Stimulated activated CD8-positive, alpha-beta memory T cell treated with anti-CD3 and anti-CD28 coated beads, Interleukin-2, amount 100 ng/mL, for 1 hour (primary cell): Measurements from ENCODE around the gene TRIM26.

Experiments
- DNase-seq, 2 donors: peaks; one replicate each; pipeline ENCODE4 v3.0.0-alpha.2; 2020; ENCODE audit warnings: low read depth in 2 of 2

TRIM26 gene

DNA sequence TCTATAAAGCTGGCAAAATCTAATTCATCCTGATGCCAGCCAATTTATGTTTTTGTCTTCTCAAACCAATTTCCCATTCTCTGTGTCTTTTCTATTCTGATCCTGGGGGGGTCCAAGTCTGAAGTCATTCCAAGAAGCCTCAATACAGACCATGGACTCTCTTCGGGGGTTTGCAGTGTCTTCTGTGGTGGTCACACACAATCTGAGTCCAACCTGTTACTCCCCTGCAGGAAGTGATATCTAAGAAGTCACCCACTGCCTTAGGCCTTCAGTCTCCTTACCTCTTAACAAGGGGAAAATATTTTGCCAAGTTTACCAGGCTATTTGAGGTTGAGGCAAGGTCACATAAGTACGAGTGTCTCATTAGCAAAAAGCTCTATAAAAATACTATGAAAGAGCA lies 1.9 kb downstream of the TRIM26 start:
- no peak for DNase-seq

DNA sequence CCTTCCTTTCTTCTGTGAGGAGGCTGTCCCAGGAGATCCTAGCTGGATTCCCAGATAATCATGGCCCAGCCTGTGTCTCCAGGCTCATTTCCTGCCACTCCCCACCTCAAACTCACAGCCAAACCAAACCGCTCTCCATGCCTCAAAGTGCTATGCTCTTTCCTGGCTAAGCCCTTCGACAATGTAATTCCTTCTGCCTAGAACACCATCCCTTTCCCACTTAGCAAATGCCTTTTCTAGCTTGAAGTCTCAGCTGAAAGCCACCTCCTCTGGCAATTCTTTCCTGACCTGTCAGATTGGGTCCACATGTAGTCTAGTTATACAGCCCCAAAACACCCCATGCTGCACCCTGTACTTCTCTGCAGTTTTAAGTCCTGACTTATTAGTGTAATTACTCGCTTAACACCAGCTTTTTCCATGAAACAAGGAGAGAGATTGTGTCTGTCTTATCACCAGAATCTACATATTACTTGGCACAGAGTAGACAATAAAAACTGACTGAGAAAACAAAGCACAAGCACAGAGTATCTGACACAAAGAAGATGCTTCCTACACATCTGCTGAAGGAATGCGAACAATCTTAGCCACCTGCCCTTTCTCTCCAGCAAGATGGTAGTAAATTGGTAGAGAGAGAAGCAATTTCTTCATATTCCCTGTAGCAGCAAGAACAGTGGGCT lies 5.4 kb downstream of the TRIM26 start:
- DNase-seq, result no peak

DNA sequence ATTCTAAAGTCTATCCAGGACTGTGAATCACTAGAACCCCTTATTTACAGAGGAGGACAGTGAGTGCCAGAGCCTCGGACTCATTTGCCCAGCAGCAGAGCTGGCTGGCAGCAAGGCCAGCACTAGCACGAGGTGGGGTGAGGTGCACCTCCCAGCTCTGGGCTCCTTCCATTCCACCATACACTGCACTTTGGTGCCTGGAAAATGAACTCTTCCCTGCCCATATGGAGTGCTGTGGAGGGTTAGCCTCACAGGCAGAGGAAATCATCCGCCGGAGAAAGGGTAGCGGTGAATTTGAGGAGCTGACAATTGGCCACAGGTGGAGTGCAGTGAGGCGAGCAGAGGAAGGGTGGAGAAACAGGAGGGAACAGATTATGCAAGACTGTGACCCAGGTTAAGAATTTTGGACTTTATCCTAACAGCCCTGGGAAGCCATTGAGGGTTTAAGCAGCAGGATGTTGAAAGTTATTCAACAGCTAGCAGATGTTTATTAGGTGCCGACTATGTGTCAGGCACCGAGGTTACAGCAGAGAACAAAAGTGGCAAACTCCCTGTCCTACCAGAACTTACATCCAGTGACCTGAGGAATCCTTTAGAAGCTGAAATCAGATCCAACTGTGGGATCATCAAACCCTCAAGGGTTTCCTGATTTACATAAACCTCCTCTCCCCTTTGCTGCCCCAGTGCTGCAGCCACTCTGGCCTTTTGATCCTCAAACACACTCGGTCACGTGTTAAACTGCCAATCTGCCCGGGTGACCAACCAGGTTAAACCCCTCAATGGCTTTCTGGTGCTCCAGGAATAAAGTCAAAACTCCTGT lies 6.2 kb downstream of the TRIM26 start:
- no peak for DNase-seq

- no peak for DNase-seq
Observed at GRCh38 chr6:30206152-30206551, 7.1 kb downstream of the TRIM26 start.

- DNase-seq, result no peak
Observed at GRCh38 chr6:30204116-30204515, 9.1 kb downstream of the TRIM26 start.

- DNase-seq, result no peak
Observed at GRCh38 chr6:30202366-30202765, 10.8 kb downstream of the TRIM26 start.

DNA sequence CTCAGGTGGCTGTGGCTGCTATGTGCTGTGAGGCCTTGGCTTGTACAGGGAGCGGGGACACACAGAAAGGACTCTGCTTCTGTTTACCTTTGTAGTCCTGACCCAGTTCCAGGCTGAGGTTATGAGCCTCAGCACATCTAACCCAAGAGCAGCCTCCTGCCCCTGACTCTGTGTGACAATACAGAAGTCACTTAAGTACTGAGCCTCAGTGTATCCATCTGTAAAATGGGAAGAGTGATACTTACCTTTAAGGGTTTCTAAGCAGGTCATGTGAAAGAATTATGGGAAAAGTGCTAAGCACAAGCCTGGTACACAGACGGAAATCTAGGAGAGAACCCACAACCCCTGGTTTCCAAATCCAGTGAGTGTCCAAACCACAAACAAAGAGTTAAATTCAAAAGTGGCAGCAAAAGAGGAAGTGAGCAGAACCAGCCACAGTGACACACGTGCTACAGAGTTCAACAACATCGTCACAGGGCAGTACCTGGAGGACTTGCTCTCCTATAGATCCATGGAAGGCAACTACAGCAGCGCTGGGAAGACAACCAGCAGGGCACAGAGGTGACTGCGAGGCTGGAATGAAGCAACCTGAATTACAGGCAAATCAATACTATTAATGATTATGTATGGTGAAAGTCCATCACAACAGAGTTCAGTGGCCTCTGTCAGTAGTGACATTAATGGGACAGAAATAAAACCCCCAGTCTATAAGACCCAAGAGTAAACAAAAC lies 12.5 kb downstream of the TRIM26 start:
- DNase-seq, result no peak

DNA sequence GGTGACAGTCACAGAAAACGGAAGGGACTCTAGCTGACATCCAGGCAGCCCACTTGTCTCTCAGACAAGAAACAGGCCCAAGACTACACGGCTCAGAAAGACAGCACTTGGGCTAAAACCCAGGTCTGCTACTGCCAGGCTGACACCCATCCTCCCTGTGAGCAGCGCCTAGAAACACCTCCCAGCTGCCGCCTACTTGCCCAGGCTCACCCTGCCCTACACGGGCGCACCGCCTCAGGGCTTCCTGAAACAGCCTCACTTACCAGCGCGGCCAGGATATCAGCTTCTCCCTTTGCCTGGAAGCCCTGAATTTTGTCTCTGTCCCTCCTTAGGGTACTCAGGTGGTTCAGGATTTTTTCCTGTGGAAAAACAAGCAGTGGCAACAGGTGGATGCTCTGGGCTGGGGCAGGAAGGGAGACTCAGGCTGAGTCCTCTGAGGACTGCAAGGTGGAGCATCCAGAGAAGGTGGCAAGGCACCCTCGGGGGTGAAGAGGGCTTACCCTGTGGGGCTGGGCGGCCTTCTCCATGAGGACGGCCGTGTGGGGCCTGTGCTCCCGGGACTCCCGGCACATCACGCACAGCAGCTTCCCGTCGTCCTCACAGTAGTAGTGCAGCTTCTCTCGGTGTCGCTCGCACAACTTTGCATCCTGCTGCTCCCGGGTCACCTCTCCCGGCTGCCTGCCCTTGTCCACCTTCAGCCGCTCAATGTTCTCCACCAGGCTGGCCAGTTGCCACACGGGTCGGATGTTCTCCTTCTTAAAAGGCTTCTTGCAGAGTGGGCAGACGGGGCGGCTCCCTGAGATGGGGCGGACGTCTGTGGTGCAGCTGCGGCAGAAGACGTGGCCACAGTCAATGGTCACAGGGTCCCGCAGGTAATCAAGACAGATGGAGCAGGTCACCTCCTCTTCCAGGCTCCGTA lies 14.8 kb downstream of the TRIM26 start:
- DNase-seq, result no peak

GRCh38 chr6:30196376-30196775 lies 16.8 kb downstream of the TRIM26 start:
- no peak for DNase-seq

- no peak for DNase-seq
Observed at GRCh38 chr6:30195951-30196350, 17.3 kb downstream of the TRIM26 start.

GRCh38 chr6:30194797-30195690 lies 18.2 kb downstream of the TRIM26 start:
- no peak for DNase-seq

GRCh38 chr6:30192076-30192475 lies 21.1 kb downstream of the TRIM26 start:
- no peak for DNase-seq

GRCh38 chr6:30188541-30188940 lies 24.7 kb downstream of the TRIM26 start:
- DNase-seq, result no peak

- no peak for DNase-seq
Observed at GRCh38 chr6:30185846-30186484, 27.2 kb downstream of the TRIM26 start.

DNA sequence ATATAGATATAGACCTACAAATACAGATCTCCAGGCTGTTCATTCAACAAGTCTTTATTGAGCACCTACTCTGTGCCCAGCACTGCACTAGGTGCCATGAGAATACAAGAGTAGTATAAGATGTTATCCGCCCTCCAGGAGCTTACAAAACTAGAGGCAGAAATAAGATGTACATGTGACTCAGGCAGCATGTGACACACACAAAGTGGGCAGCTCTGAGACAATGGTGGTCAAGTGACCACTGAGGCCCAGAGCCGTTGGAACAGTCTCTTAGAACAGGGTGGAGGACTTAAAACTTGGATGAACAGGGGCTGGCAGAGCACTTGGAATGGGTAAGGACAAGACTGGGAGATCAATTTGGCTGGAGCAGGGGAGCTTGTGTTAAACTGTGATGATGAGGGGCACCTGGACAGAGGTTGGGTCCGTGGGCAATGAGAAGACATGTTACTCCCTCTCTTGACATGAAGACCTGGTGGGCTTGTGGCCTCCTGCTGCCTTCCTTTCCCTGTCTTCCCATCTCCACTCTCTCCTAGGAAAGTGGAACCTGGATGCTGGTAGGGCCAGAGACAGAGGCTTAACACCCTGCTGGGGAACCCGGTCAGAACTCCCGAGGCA lies 28.7 kb downstream of the TRIM26 start:
- no peak for DNase-seq

- no peak for DNase-seq
Observed at GRCh38 chr6:30180145-30180544, 33.1 kb downstream of the TRIM26 start.

GRCh38 chr6:30178837-30179236 lies 34.4 kb downstream of the TRIM26 start:
- DNase-seq, result no peak

DNA sequence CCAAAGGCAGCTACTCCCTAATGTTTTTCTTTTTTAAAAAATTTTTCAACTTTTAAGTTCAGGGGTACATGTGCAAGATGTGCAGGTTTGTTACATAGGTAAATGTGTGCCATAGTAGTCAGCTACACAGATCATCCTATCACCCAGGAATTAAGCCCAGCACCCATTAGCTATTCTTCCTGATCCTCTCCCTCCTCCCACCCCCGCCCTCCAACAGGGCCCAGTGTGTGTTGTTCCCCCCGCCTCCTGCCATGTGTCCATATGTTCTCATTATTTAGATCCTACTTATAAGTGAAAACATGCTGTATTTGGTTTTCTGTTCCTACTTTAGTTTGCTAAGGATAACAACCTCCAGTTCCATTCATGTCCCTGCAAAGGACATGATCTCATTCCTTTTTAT lies 37.4 kb downstream of the TRIM26 start:
- no peak for DNase-seq

DNA sequence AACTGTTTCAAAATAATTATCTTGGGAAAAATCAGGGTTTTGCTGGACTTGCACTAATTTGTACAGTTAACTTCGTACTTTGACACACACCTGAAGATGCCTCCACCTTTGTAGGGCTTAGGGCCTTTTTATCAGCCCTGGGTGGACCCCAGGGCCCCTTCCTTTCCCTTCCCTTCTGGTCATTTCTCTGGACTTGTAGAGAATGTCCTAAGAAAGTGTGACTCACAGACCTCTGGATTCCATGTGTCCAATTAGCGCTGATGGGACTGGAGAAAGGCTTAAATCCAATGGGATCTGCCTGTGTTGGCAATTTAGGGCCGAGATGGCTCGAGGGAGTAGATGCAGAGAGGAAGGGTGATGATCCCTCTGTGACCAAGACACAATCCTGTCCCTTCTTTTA lies 40.5 kb downstream of the TRIM26 start:
- DNase-seq, result no peak
